ENCODE results near the gene SIRPB1. TPM values are rescaled to one million over a fixed set of nuclear protein-coding genes. Genes with fewer than 3 reads are reported as not detected.

Gene SIRPB1
- total RNA-seq, 2 donors from 2014 or later: 0.42 to 0.66 TPM

- H3K4me1 ChIP-seq (ENCODE audit: control insufficient read depth, insufficient read depth, low read length): no peaks in the 10 kb centered on the region
- Mint-ChIP-seq H3K4me1 (peaks cover 3% of the 10 kb centered on the region), H3K4me3 (no peak overlapping the region), H3K27me3 (ENCODE audit: insufficient read depth) (peaks cover 3% of the 10 kb centered on the region), H3K9me3 (peaks cover 5% of the 10 kb centered on the region), H3K36me3 (ENCODE audit: low read depth) (no peaks in the 10 kb centered on the region), H3K27ac (no peak overlapping the region)
- TF ChIP-seq, protein P1, sequence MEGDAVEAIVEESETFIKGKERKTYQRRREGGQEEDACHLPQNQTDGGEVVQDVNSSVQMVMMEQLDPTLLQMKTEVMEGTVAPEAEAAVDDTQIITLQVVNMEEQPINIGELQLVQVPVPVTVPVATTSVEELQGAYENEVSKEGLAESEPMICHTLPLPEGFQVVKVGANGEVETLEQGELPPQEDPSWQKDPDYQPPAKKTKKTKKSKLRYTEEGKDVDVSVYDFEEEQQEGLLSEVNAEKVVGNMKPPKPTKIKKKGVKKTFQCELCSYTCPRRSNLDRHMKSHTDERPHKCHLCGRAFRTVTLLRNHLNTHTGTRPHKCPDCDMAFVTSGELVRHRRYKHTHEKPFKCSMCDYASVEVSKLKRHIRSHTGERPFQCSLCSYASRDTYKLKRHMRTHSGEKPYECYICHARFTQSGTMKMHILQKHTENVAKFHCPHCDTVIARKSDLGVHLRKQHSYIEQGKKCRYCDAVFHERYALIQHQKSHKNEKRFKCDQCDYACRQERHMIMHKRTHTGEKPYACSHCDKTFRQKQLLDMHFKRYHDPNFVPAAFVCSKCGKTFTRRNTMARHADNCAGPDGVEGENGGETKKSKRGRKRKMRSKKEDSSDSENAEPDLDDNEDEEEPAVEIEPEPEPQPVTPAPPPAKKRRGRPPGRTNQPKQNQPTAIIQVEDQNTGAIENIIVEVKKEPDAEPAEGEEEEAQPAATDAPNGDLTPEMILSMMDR (conservative IDR thresholded peaks at IDR 0.05): no peak
- no peak overlapping the region for H3K9ac ChIP-seq (ENCODE audit: extremely low read depth, low read length, poor library complexity, severe bottlenecking)
- H3K27ac ChIP-seq (ENCODE audit: low read depth, low read length): no peak overlapping the region
- no peaks in the 10 kb centered on the region for H3K27me3 ChIP-seq (ENCODE audit: control insufficient read depth, insufficient read depth, low read length, poor library complexity, severe bottlenecking)
- no peak overlapping the region for H3K4me3 ChIP-seq (ENCODE audit: low read length)
- no peak for DNase-seq
- H3K36me3 ChIP-seq (ENCODE audit: control insufficient read depth, insufficient read depth, low read length): no peaks in the 10 kb centered on the region
- 72 to 75% methylated on average over 8 to 9 of the region's 9 CpGs for WGBS, 2 experiments (ENCODE audit: insufficient coverage in 1 of 2, insufficient read length in 1 of 2)
- no peaks in the 10 kb centered on the region for H3K9me3 ChIP-seq (ENCODE audit: control insufficient read depth, low read length)
Measured at GRCh38 chr20:1631309-1632151, 11.7 kb upstream of the SIRPB1 start.

DNA sequence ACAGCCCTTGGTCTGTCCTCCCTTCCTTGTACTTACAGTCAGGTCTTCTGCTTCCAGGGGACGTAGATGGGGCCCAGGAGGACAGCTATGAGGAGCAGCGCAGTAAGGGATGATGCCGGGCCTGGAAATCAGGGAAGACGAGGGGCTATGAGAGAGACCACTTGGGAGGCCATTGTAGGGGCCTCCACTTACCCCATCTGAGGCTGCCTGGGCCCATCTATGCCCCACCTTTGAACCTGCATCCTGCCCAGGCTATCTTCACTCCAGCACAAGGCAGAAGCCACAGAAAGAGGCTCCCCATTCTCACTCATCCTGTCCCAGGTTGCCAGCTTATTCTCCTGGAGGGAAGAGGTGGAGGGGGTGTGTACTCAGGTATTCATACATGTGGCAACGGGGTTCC, 10.4 kb upstream of the SIRPB1 start:
- H3K27ac Mint-ChIP-seq: no peak overlapping the region
- no peaks in the 10 kb centered on the region for H3K27me3 ChIP-seq (ENCODE audit: control insufficient read depth, insufficient read depth, low read length, poor library complexity, severe bottlenecking)
- no peak overlapping the region for H3K4me3 ChIP-seq (ENCODE audit: low read length)
- no peak for DNase-seq
- no peak overlapping the region for H3K9ac ChIP-seq (ENCODE audit: extremely low read depth, low read length, poor library complexity, severe bottlenecking)
- H3K36me3 ChIP-seq (ENCODE audit: control insufficient read depth, insufficient read depth, low read length): no peaks in the 10 kb centered on the region
- H3K4me1 ChIP-seq (ENCODE audit: control insufficient read depth, insufficient read depth, low read length): no peaks in the 10 kb centered on the region
- H3K27me3 Mint-ChIP-seq (ENCODE audit: insufficient read depth): peaks cover 3% of the 10 kb centered on the region
- 91 to 96% methylated on average over 4 to 5 of the region's 5 CpGs for WGBS, 2 experiments (ENCODE audit: insufficient coverage in 1 of 2, insufficient read length in 1 of 2)
- peaks cover 5% of the 10 kb centered on the region for H3K9me3 Mint-ChIP-seq
- no peak overlapping the region for H3K4me3 Mint-ChIP-seq
- TF ChIP-seq, protein P1 (conservative IDR thresholded peaks at IDR 0.05): no peak
- H3K9me3 ChIP-seq (ENCODE audit: control insufficient read depth, low read length): no peaks in the 10 kb centered on the region
- no peaks in the 10 kb centered on the region for H3K4me1 Mint-ChIP-seq
- H3K27ac ChIP-seq (ENCODE audit: low read depth, low read length): no peak overlapping the region
- H3K36me3 Mint-ChIP-seq (ENCODE audit: low read depth): no peaks in the 10 kb centered on the region

DNA sequence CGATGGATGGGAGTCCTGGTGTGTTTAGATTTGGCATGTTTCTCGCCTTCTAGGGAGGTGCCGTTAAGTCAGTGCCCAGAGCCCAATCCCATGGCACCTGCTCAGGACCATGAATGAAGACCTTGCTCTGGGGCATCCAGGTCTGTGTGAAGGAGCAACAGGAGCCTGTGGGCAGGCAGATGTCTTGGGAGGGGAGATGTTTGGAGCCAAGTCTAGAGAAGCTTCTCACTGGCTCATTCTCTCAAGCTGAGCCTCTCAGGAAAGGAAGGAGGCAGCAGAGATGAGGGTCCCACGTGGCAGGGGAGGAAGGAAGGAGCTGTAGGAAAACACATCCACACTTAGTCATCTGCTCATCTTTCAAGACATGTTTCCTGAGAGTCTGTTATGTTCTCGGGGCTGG, 9.5 kb upstream of the SIRPB1 start:
- H3K9ac ChIP-seq (ENCODE audit: extremely low read depth, low read length, poor library complexity, severe bottlenecking): no peak overlapping the region
- H3K27me3 Mint-ChIP-seq (ENCODE audit: insufficient read depth): peaks cover 3% of the 10 kb centered on the region
- no peaks in the 10 kb centered on the region for H3K36me3 Mint-ChIP-seq (ENCODE audit: low read depth)
- H3K9me3 ChIP-seq (ENCODE audit: control insufficient read depth, low read length): no peaks in the 10 kb centered on the region
- WGBS, 2 experiments (ENCODE audit: insufficient coverage in 1 of 2, insufficient read length in 1 of 2): 86 to 88% methylated on average over 4 to 5 of the region's 5 CpGs
- peaks cover 4% of the 10 kb centered on the region for H3K9me3 Mint-ChIP-seq
- no peak overlapping the region for H3K27ac Mint-ChIP-seq
- no peak for DNase-seq
- H3K4me3 Mint-ChIP-seq: no peak overlapping the region
- H3K27me3 ChIP-seq (ENCODE audit: control insufficient read depth, insufficient read depth, low read length, poor library complexity, severe bottlenecking): no peaks in the 10 kb centered on the region
- H3K27ac ChIP-seq (ENCODE audit: low read depth, low read length): no peak overlapping the region
- TF ChIP-seq, protein P1 (conservative IDR thresholded peaks at IDR 0.05): no peak
- H3K4me1 ChIP-seq (ENCODE audit: control insufficient read depth, insufficient read depth, low read length): no peaks in the 10 kb centered on the region
- H3K4me1 Mint-ChIP-seq: no peaks in the 10 kb centered on the region
- no peaks in the 10 kb centered on the region for H3K36me3 ChIP-seq (ENCODE audit: control insufficient read depth, insufficient read depth, low read length)
- H3K4me3 ChIP-seq (ENCODE audit: low read length): no peak overlapping the region

Data from endodermal cell (in vitro differentiated cells).